SK-N-SH (cell line): ENCODE measurements around the gene ZC3H10. TPM values are rescaled to one million over a fixed set of nuclear protein-coding genes. Genes with fewer than 3 reads are reported as not detected.

Source experiments
- CTCF ChIA-PET: fragments of 300-600, 350-600 bp; formaldehyde crosslinking; extraction: SDS; loops from one replicate; lab custom pipeline; 2021; lab: Yijun Ruan, JAX
- POLR2A ChIA-PET: fragments of 350-600 bp; sonication (Branson Sonifier 250); formaldehyde crosslinking; extraction: SDS; loops from one replicate; lab custom pipeline; 2020; ENCODE audit warnings: antibody characterized with exemption, inconsistent platforms; lab: Yijun Ruan, JAX
- DNase-seq: peaks from one replicate; pipeline ENCODE4 v3.0.0; 2012
- H2AFZ ChIP-seq: fragments of 200-600 bp; sonication (generic); 2 replicates; pipeline ENCODE4 v1.8.1; 2016; ENCODE audit warnings: antibody characterized with exemption, mild to moderate bottlenecking, low read depth
- H3F3A ChIP-seq: fragments of 200-600 bp; sonication (generic); replicated peaks from 2 replicates; pipeline ENCODE3; 2016; ENCODE audit warnings: antibody characterized with exemption, mild to moderate bottlenecking; ENCODE audit not compliant: insufficient read depth
- H3K27ac ChIP-seq, 2 experiments: fragments of 200-500 bp in 1 of 2; fragments of 200-600 bp in 1 of 2; sonication (Bioruptor generic) in 1 of 2; sonication (generic), shearing (Covaris generic) in 1 of 2; 2 replicates each; pipeline versions ENCODE4 v1.5.1 to v1.6.1; 2014 to 2016; ENCODE audit warnings: low read depth in 2 of 2, inconsistent platforms in 1 of 2, low read length in 1 of 2, mild to moderate bottlenecking in 1 of 2, mixed read lengths in 1 of 2
- H3K27me3 ChIP-seq: fragments of 200-600 bp; sonication (generic), shearing (Covaris generic); 2 replicates; pipeline ENCODE4 v1.6.1; 2016; ENCODE audit warnings: mixed run types; ENCODE audit not compliant: insufficient read depth
- H3K36me3 ChIP-seq, 2 experiments: fragments of 200-500 bp in 1 of 2; fragments of 200-600 bp in 1 of 2; sonication (Bioruptor generic) in 1 of 2; sonication (generic) in 1 of 2; replicated peaks in 1 of 2; 2 replicates each; pipeline versions ENCODE3 to v1.5.1; 2014 to 2016; ENCODE audit warnings: low read length in 1 of 2, mild to moderate bottlenecking in 1 of 2; ENCODE audit not compliant: insufficient read depth in 2 of 2, control insufficient read depth in 1 of 2
- H3K4me1 ChIP-seq, 2 experiments: fragments of 200-500 bp in 1 of 2; fragments of 200-600 bp in 1 of 2; sonication (Bioruptor generic) in 1 of 2; sonication (generic), shearing (Covaris generic) in 1 of 2; 2 replicates each; pipeline versions ENCODE4 v1.5.1 to v1.6.1; 2014 to 2016; ENCODE audit warnings: low read depth in 1 of 2, low read length in 1 of 2, mixed run types in 1 of 2; ENCODE audit not compliant: insufficient read depth in 2 of 2, control insufficient read depth in 1 of 2
- H3K4me2 ChIP-seq: fragments of 200-600 bp; sonication (generic), shearing (Covaris generic); 2 replicates; pipeline ENCODE4 v1.6.1; 2017; ENCODE audit warnings: mixed run types
- H3K4me3 ChIP-seq, 2 experiments: fragments of 200-500 bp in 1 of 2; fragments of 200-600 bp in 1 of 2; sonication (Bioruptor generic) in 1 of 2; sonication (generic), shearing (Covaris generic) in 1 of 2; 2 replicates each; pipeline versions ENCODE4 v1.5.1 to v1.8.1; 2014 to 2016; ENCODE audit warnings: low read depth in 2 of 2, inconsistent platforms in 1 of 2, low read length in 1 of 2, mild to moderate bottlenecking in 1 of 2, mixed read lengths in 1 of 2, moderate library complexity in 1 of 2
- H3K79me2 ChIP-seq: fragments of 200-600 bp; sonication (generic); 2 replicates; pipeline ENCODE4 v1.8.1; 2017; ENCODE audit warnings: mild to moderate bottlenecking; ENCODE audit not compliant: insufficient read depth
- H3K9ac ChIP-seq: fragments of 200-600 bp; sonication (generic); 2 replicates; pipeline ENCODE4 v1.6.1; 2017; ENCODE audit warnings: mixed run types
- H3K9me2 ChIP-seq: fragments of 200-600 bp; sonication (generic); 2 replicates; pipeline ENCODE4 v1.6.1; 2017; ENCODE audit warnings: mixed run types
- H3K9me3 ChIP-seq: fragments of 200-600 bp; sonication (generic); 2 replicates; pipeline ENCODE4 v1.6.1; 2017; ENCODE audit warnings: mixed run types, mild to moderate bottlenecking, moderate library complexity
- H4K20me1 ChIP-seq: fragments of 200-600 bp; sonication (generic); 2 replicates; pipeline ENCODE4 v1.6.1; 2017; ENCODE audit warnings: mild to moderate bottlenecking, mixed run types; ENCODE audit not compliant: insufficient read depth
- CHD2 ChIP-seq: fragments of 150-350 bp; IDR thresholded peaks from 2 replicates; pipeline ENCODE4 v1.6.1; 2018; ENCODE audit warnings: low read length; ENCODE audit not compliant: partially characterized antibody
- EP300 ChIP-seq, 2 experiments: IDR thresholded peaks; 2 replicates each; pipeline versions ENCODE4 v1.4.0 to v1.6.1; 2012; ENCODE audit warnings: borderline replicate concordance in 1 of 2, low read depth in 1 of 2, low read length in 1 of 2
- EZH2phosphoT487 ChIP-seq: fragments of 200-600 bp; sonication (generic); IDR thresholded peaks from 2 replicates; pipeline ENCODE4 v1.6.1; 2017; ENCODE audit warnings: low read depth, mixed run types, mild to moderate bottlenecking, antibody characterized with exemption, moderate library complexity, borderline replicate concordance
- FOXM1 ChIP-seq: IDR thresholded peaks from 2 replicates; pipeline ENCODE4 v1.4.0; 2012; ENCODE audit warnings: low read depth, mild to moderate bottlenecking
- GABPA ChIP-seq: IDR thresholded peaks from 2 replicates; pipeline ENCODE4 v1.4.0; 2012; ENCODE audit warnings: low read depth, mild to moderate bottlenecking
- JUND ChIP-seq: IDR thresholded peaks from 2 replicates; pipeline ENCODE4 v1.4.0; 2012
- NFIC ChIP-seq: IDR thresholded peaks from 2 replicates; pipeline ENCODE4 v1.4.0; 2012; ENCODE audit warnings: borderline replicate concordance
- POLR2AphosphoS5 ChIP-seq: IDR thresholded peaks from 2 replicates; pipeline ENCODE4 v1.6.1; 2012; ENCODE audit warnings: low read depth, low read length
- RFX5 ChIP-seq: IDR thresholded peaks from 2 replicates; pipeline ENCODE4 v1.6.1; 2012; ENCODE audit warnings: mild to moderate bottlenecking, improper control_type of control experiment, low read length
- SMC3 ChIP-seq: IDR thresholded peaks from 2 replicates; pipeline ENCODE4 v1.6.1; 2012; ENCODE audit warnings: low read depth, low read length, improper control_type of control experiment
- TAF1 ChIP-seq: IDR thresholded peaks from 2 replicates; pipeline ENCODE4 v1.6.1; 2012; ENCODE audit warnings: low read depth, mild to moderate bottlenecking, low read length, moderate library complexity, borderline replicate concordance
- TEAD4 ChIP-seq: IDR thresholded peaks from 2 replicates; pipeline ENCODE4 v1.4.0; 2012; ENCODE audit warnings: mild to moderate bottlenecking, borderline replicate concordance; ENCODE audit not compliant: insufficient read depth
- YY1 ChIP-seq: IDR thresholded peaks from 2 replicates; pipeline ENCODE4 v1.4.0; 2012; ENCODE audit warnings: low read depth, mild to moderate bottlenecking
- WGBS: methylation state at CpG from one replicate; pipeline ENCODE4 v1.1.6; 2017; ENCODE audit warnings: low lambda C conversion rate; 5-methylcytosine and 5-hydroxymethylcytosine counted together
- polyA plus RNA-seq, 3 experiments: library from polyadenylated mRNA; depleted of rRNA; stranded (reverse); fragments of >200 nt; gene quantifications; 2 replicates each; pipeline ENCODE4 v1.2.3, GENCODE V29; 2012
- TF ChIP-seq, protein P1 (sequence below): fragments of 200-600 bp; sonication (generic); IDR thresholded peaks from 2 replicates; pipeline ENCODE4 v1.6.1; 2017; ENCODE audit warnings: antibody characterized with exemption, mild to moderate bottlenecking, moderate library complexity
- TF ChIP-seq, protein P2 (sequence below): IDR thresholded peaks from 2 replicates; pipeline ENCODE4; 2012
- TF ChIP-seq, protein P3 (sequence below): IDR thresholded peaks from 2 replicates; pipeline ENCODE4 v1.4.0; 2012; ENCODE audit warnings: low read depth, borderline replicate concordance
- TF ChIP-seq, protein P4 (sequence below): fragments of 150-350 bp; IDR thresholded peaks from 2 replicates; pipeline ENCODE4 v1.6.1; 2016; ENCODE audit warnings: mild to moderate bottlenecking, low read depth, low read length
- TF ChIP-seq, protein P5 (sequence below): fragments of 150-350 bp; IDR thresholded peaks from 2 replicates; pipeline ENCODE4 v1.6.1; 2017; ENCODE audit warnings: antibody characterized with exemption, low read length, low read depth, borderline replicate concordance

Gene ZC3H10
- polyA plus RNA-seq, 1 of the 3 experiments (the other 2 are of a cell fraction) = 2.0 TPM

DNA sequence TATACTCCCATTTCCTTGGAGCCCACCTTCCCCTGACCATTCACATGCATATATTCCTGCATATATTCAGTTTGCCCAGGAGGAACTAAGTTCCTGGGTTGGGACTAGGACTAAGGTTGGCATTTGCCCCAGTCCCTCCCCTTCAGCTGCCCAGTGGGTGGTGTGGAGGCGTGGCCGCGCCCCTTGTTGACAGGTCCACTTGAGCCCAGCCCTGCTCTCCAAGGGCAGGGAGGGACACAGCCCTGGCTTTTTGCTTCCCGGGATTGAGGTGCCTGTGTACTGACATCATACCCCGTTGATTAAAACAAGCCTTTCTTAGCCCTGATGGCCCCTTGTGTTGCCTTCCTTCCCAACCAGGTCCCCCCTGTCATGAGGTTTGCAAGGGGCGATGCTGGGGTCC, 30.8 kb upstream of the ZC3H10 start:
- no peak for DNase-seq
- Histone ChIP-seq H3K9me2 (no peaks in the 10 kb centered on the region), H3F3A (no peaks in the 10 kb centered on the region), H3K4me1 (no peaks in the 10 kb centered on the region), H3K27ac (no peak overlapping the region), H3K36me3 (no peaks in the 10 kb centered on the region), H4K20me1 (no peaks in the 10 kb centered on the region), H3K4me3 (no peak overlapping the region), H3K9ac (no peak overlapping the region), H3K27me3 (no peaks in the 10 kb centered on the region), H3K79me2 (no peaks in the 10 kb centered on the region), H2AFZ (no peak overlapping the region), H3K9me3 (no peaks in the 10 kb centered on the region), H3K4me2 (no peak overlapping the region)
- CTCF ChIA-PET = no interaction called here
- POLR2A ChIA-PET = no interaction called here
- WGBS = 74% methylated on average over 6 of the region's 6 CpGs
- TF ChIP-seq SMC3 (no peak), EP300 (IDR thresholded peaks at IDR 0.05; ENCODE audit: borderline replicate concordance in 1 of 2, low read depth in 1 of 2, low read length in 1 of 2) (no peak), EZH2phosphoT487 (no peak), GABPA (no peak), FOXM1 (no peak), CHD2 (no peak), YY1 (no peak), TAF1 (no peak), JUND (no peak)
- TF ChIP-seq, protein P1, sequence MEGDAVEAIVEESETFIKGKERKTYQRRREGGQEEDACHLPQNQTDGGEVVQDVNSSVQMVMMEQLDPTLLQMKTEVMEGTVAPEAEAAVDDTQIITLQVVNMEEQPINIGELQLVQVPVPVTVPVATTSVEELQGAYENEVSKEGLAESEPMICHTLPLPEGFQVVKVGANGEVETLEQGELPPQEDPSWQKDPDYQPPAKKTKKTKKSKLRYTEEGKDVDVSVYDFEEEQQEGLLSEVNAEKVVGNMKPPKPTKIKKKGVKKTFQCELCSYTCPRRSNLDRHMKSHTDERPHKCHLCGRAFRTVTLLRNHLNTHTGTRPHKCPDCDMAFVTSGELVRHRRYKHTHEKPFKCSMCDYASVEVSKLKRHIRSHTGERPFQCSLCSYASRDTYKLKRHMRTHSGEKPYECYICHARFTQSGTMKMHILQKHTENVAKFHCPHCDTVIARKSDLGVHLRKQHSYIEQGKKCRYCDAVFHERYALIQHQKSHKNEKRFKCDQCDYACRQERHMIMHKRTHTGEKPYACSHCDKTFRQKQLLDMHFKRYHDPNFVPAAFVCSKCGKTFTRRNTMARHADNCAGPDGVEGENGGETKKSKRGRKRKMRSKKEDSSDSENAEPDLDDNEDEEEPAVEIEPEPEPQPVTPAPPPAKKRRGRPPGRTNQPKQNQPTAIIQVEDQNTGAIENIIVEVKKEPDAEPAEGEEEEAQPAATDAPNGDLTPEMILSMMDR = no peak
- TF ChIP-seq, protein P2, sequence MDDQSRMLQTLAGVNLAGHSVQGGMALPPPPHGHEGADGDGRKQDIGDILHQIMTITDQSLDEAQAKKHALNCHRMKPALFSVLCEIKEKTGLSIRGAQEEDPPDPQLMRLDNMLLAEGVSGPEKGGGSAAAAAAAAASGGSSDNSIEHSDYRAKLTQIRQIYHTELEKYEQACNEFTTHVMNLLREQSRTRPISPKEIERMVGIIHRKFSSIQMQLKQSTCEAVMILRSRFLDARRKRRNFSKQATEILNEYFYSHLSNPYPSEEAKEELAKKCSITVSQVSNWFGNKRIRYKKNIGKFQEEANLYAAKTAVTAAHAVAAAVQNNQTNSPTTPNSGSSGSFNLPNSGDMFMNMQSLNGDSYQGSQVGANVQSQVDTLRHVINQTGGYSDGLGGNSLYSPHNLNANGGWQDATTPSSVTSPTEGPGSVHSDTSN = no peak
- TF ChIP-seq, all 33 proteins: peak for 0

DNA sequence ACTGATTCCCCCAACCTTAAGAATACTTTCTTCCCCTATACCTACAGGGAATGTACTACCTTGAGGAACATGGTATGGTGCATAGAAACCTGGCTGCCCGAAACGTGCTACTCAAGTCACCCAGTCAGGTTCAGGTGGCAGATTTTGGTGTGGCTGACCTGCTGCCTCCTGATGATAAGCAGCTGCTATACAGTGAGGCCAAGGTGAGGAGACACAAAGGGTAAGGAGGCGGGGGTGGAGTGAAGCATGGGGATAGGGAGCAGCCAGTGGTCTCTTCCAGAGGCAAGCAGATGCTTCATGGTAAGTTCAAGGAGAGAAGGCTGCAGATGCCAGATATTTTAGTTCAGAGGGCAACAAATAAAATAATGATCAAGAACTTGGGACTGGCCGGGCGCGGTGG, 20.3 kb upstream of the ZC3H10 start:
- POLR2A ChIA-PET = no interaction called here
- H3K79me2 ChIP-seq = no peaks in the 10 kb centered on the region
- CTCF ChIA-PET = no interaction called here
- TF ChIP-seq GABPA (no peak), RFX5 (no peak), EZH2phosphoT487 (no peak), POLR2AphosphoS5 (no peak), NFIC (no peak), SMC3 (no peak), TEAD4 (no peak), FOXM1 (no peak)
- TF ChIP-seq, protein P3, sequence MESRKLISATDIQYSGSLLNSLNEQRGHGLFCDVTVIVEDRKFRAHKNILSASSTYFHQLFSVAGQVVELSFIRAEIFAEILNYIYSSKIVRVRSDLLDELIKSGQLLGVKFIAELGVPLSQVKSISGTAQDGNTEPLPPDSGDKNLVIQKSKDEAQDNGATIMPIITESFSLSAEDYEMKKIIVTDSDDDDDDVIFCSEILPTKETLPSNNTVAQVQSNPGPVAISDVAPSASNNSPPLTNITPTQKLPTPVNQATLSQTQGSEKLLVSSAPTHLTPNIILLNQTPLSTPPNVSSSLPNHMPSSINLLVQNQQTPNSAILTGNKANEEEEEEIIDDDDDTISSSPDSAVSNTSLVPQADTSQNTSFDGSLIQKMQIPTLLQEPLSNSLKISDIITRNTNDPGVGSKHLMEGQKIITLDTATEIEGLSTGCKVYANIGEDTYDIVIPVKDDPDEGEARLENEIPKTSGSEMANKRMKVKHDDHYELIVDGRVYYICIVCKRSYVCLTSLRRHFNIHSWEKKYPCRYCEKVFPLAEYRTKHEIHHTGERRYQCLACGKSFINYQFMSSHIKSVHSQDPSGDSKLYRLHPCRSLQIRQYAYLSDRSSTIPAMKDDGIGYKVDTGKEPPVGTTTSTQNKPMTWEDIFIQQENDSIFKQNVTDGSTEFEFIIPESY = no peak
- TF ChIP-seq, protein P4, sequence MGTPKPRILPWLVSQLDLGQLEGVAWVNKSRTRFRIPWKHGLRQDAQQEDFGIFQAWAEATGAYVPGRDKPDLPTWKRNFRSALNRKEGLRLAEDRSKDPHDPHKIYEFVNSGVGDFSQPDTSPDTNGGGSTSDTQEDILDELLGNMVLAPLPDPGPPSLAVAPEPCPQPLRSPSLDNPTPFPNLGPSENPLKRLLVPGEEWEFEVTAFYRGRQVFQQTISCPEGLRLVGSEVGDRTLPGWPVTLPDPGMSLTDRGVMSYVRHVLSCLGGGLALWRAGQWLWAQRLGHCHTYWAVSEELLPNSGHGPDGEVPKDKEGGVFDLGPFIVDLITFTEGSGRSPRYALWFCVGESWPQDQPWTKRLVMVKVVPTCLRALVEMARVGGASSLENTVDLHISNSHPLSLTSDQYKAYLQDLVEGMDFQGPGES = no peak
- TF ChIP-seq, protein P1 = no peak
- TF ChIP-seq, protein P5, sequence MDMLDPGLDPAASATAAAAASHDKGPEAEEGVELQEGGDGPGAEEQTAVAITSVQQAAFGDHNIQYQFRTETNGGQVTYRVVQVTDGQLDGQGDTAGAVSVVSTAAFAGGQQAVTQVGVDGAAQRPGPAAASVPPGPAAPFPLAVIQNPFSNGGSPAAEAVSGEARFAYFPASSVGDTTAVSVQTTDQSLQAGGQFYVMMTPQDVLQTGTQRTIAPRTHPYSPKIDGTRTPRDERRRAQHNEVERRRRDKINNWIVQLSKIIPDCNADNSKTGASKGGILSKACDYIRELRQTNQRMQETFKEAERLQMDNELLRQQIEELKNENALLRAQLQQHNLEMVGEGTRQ = no peak

More for the DNA sequence above, 20.3 kb upstream of the ZC3H10 start:
- Histone ChIP-seq H3K36me3 (no peaks in the 10 kb centered on the region), H3K9ac (no peak overlapping the region), H3K4me3 (no peak overlapping the region), H3K27me3 (peaks cover 33% of the 10 kb centered on the region; the same call in 1 of the 2 replicates), H3K4me1 (no peaks in the 10 kb centered on the region), H4K20me1 (no peaks in the 10 kb centered on the region), H3K4me2 (no peak overlapping the region), H2AFZ (no peak overlapping the region), H3K27ac (no peak overlapping the region), H3F3A (no peaks in the 10 kb centered on the region), H3K9me3 (no peaks in the 10 kb centered on the region), H3K9me2 (no peaks in the 10 kb centered on the region)
- DNase-seq = no peak
- WGBS = 72% methylated on average over 6 of the region's 6 CpGs
